Liver (tissue), 3 donors: ENCODE results near the gene PDE10A.

Source experiments
- CTCF ChIP-seq: fragments of 150-350 bp; IDR thresholded peaks from 2 replicates; pipeline ENCODE4 v1.5.1; 2017; ENCODE audit warnings: improper control_type of control experiment, low read depth, low read length; ENCODE audit not compliant: missing input control
- EGR1 ChIP-seq, 2 donors: IDR thresholded peaks; 2 replicates each; pipeline ENCODE4 v1.6.1; 2016 to 2018; ENCODE audit warnings: antibody characterized with exemption in 2 of 2, low read depth in 2 of 2
- GABPA ChIP-seq, 2 donors: IDR thresholded peaks in 1 of 2; conservative IDR thresholded peaks in 1 of 2; 2 replicates each; pipeline ENCODE4 v1.6.1; 2016; ENCODE audit warnings: antibody characterized with exemption in 2 of 2, mild to moderate bottlenecking in 1 of 2, moderate library complexity in 1 of 2
- HNF4A ChIP-seq, 2 donors: conservative IDR thresholded peaks; 2 replicates each; pipeline ENCODE4 v1.6.1; 2016; ENCODE audit warnings: antibody characterized with exemption in 2 of 2, mild to moderate bottlenecking in 2 of 2
- HNF4G ChIP-seq: IDR thresholded peaks from 2 replicates; pipeline ENCODE4 v1.6.1; 2016; ENCODE audit warnings: antibody characterized with exemption
- JUND ChIP-seq, 2 donors: IDR thresholded peaks; 2 replicates each; pipeline ENCODE4 v1.6.1; 2016; ENCODE audit warnings: antibody characterized with exemption in 2 of 2
- MAX ChIP-seq: IDR thresholded peaks from 2 replicates; pipeline ENCODE4 v1.6.1; 2016; ENCODE audit warnings: antibody characterized with exemption
- RAD21 ChIP-seq, 2 donors: IDR thresholded peaks; 2 replicates each; pipeline ENCODE4 v1.6.1; 2016; ENCODE audit warnings: antibody characterized with exemption in 2 of 2, mild to moderate bottlenecking in 2 of 2
- REST ChIP-seq: IDR thresholded peaks from 2 replicates; pipeline ENCODE4 v1.6.1; 2016; ENCODE audit warnings: antibody characterized with exemption, mild to moderate bottlenecking
- RXRA ChIP-seq, 2 donors: IDR thresholded peaks; 2 replicates each; pipeline ENCODE4 v1.6.1; 2017 to 2018; ENCODE audit warnings: antibody characterized with exemption in 2 of 2, mild to moderate bottlenecking in 1 of 2
- SP1 ChIP-seq: IDR thresholded peaks from 2 replicates; pipeline ENCODE4 v1.6.1; 2018; ENCODE audit warnings: antibody characterized with exemption, mild to moderate bottlenecking
- TAF1 ChIP-seq: conservative IDR thresholded peaks from 2 replicates; pipeline ENCODE4 v1.6.1; 2016; ENCODE audit warnings: antibody characterized with exemption, mild to moderate bottlenecking
- YY1 ChIP-seq: IDR thresholded peaks from 2 replicates; pipeline ENCODE4 v1.6.1; 2016; ENCODE audit warnings: antibody characterized with exemption, mild to moderate bottlenecking
- donor health status: healthy.
- donor health status: healthy.

- TF ChIP-seq TAF1 (no peak), RXRA (IDR thresholded peaks at IDR 0.05) (no peak), RAD21 (IDR thresholded peaks at IDR 0.05) (no peak), CTCF (no peak), MAX (no peak), HNF4G (no peak), REST (no peak), SP1 (no peak), JUND (IDR thresholded peaks at IDR 0.05) (no peak), YY1 (no peak), EGR1 (IDR thresholded peaks at IDR 0.05; ENCODE audit: low read depth in 2 of 2) (no peak), HNF4A (conservative IDR thresholded peaks at IDR 0.05) (no peak), GABPA (IDR thresholded peaks at IDR 0.05 in 1 of 2, conservative IDR thresholded peaks at IDR 0.05 in 1 of 2) (no peak)
Measured at GRCh38 chr6:165641672-165642156, 21.3 kb downstream of the PDE10A start.
